A673 (cell line): Measurements from ENCODE around the gene DNAJC1. TPM values are rescaled to one million over a fixed set of nuclear protein-coding genes. Genes with fewer than 3 reads are reported as not detected.
"Not testable (repeated sequence)": the region's sequence is repeated elsewhere in the genome, so short reads cannot be mapped to it uniquely, and the experiment has no call there.

Experiments
- BruUV-seq: library from RNA; stranded (reverse); fragments of 400-500 nt; replicated peaks from 2 replicates; lab custom pipeline; 2021; lab: Mats Ljungman, UMichigan
- CTCF ChIA-PET: fragments of 300-600 bp; sonication (Branson Sonifier 250); formaldehyde crosslinking; loops from one replicate; lab custom pipeline; 2022; ENCODE audit warnings: antibody characterized with exemption; lab: Charles Lee
- POLR2A ChIA-PET: fragments of 300-600 bp; sonication (Branson Sonifier 250); formaldehyde crosslinking; loops from one replicate; lab custom pipeline; 2022; ENCODE audit warnings: antibody characterized with exemption; ENCODE audit not compliant: low non-redundant PET; lab: Charles Lee
- DNase-seq: peaks from one replicate; pipeline ENCODE4 v3.0.0-alpha.2; 2015; ENCODE audit warnings: low spot score
- H3K27ac ChIP-seq: fragments of 200-600 bp; sonication (generic); 2 replicates; pipeline ENCODE4 v1.5.1; 2016; ENCODE audit warnings: mixed run types, low read depth, mild to moderate bottlenecking, mixed read lengths, antibody characterized with exemption, low read length; ENCODE audit not compliant: poor library complexity, severe bottlenecking
- H3K27me3 ChIP-seq: fragments of 200-600 bp; sonication (generic); replicated peaks from 2 replicates; pipeline ENCODE4 v1.6.1; 2017; ENCODE audit warnings: mixed run types, low read depth, mild to moderate bottlenecking, mixed read lengths, antibody characterized with exemption, low read length; ENCODE audit not compliant: insufficient read depth, poor library complexity
- H3K36me3 ChIP-seq: fragments of 200-600 bp; sonication (generic); 2 replicates; pipeline ENCODE4 v1.6.1; 2016; ENCODE audit warnings: mixed run types, mild to moderate bottlenecking, mixed read lengths, antibody characterized with exemption, low read length; ENCODE audit not compliant: insufficient read depth, poor library complexity, severe bottlenecking
- H3K4me1 ChIP-seq: fragments of 200-600 bp; sonication (generic); 2 replicates; pipeline ENCODE4 v1.6.1; 2017; ENCODE audit warnings: mixed run types, mild to moderate bottlenecking, mixed read lengths, antibody characterized with exemption, low read length; ENCODE audit not compliant: insufficient read depth, poor library complexity, severe bottlenecking
- H3K4me3 ChIP-seq: fragments of 200-600 bp; sonication (generic); 2 replicates; pipeline ENCODE4 v1.5.1; 2016; ENCODE audit warnings: low read depth, mixed run types, mild to moderate bottlenecking, mixed read lengths, low read length; ENCODE audit not compliant: poor library complexity, severe bottlenecking
- H3K9me3 ChIP-seq: fragments of 200-600 bp; sonication (generic); 2 replicates; pipeline ENCODE4 v1.6.1; 2016; ENCODE audit warnings: mixed run types, low read depth, mild to moderate bottlenecking, mixed read lengths, antibody characterized with exemption, low read length; ENCODE audit not compliant: poor library complexity, severe bottlenecking
- EZH2 ChIP-seq: fragments of 200-600 bp; sonication (generic); IDR thresholded peaks from 2 replicates; pipeline ENCODE4 v1.6.1; 2017; ENCODE audit warnings: borderline replicate concordance, low read depth, mild to moderate bottlenecking, mixed read lengths, antibody characterized with exemption, low read length; ENCODE audit not compliant: poor library complexity, severe bottlenecking
- intact Hi-C: fragments of 100-400 bp; cut with micrococcal nuclease; formaldehyde crosslinking; loops from one replicate; pipeline ENCODE4 v1.10.0; 2022; ENCODE audit not compliant: unreplicated experiment
- total RNA-seq: library from RNA; stranded (reverse); gene quantifications from 2 replicates; pipeline ENCODE4 v1.2.3, GENCODE V29; 2021
- TF ChIP-seq, protein P1 (sequence below): fragments of 300-800, 200-600 bp; sonication (generic); conservative IDR thresholded peaks from 2 replicates; pipeline ENCODE4 v1.5.1; 2017; ENCODE audit warnings: low read depth, mild to moderate bottlenecking, antibody characterized with exemption, low read length, moderate library complexity, mixed read lengths

The DNAJC1 gene
- total RNA-seq, 1 experiment from 2014 or later = 21.2 TPM

GRCh38 chr10:21823617-21824016 lies 179.9 kb downstream of the DNAJC1 start:
- H3K9me3 ChIP-seq = peaks cover 20% of the 10 kb centered on the region
- intact Hi-C loops = no loop called here
- no peak overlapping the region for H3K4me3 ChIP-seq
- H3K27ac ChIP-seq = no peak overlapping the region
- H3K27me3 ChIP-seq = no peaks in the 10 kb centered on the region
- ChIA-PET CTCF (no interaction called here), POLR2A (no interaction called here)
- H3K36me3 ChIP-seq = no peaks in the 10 kb centered on the region
- H3K4me1 ChIP-seq = no peaks in the 10 kb centered on the region
- TF ChIP-seq, protein P1, sequence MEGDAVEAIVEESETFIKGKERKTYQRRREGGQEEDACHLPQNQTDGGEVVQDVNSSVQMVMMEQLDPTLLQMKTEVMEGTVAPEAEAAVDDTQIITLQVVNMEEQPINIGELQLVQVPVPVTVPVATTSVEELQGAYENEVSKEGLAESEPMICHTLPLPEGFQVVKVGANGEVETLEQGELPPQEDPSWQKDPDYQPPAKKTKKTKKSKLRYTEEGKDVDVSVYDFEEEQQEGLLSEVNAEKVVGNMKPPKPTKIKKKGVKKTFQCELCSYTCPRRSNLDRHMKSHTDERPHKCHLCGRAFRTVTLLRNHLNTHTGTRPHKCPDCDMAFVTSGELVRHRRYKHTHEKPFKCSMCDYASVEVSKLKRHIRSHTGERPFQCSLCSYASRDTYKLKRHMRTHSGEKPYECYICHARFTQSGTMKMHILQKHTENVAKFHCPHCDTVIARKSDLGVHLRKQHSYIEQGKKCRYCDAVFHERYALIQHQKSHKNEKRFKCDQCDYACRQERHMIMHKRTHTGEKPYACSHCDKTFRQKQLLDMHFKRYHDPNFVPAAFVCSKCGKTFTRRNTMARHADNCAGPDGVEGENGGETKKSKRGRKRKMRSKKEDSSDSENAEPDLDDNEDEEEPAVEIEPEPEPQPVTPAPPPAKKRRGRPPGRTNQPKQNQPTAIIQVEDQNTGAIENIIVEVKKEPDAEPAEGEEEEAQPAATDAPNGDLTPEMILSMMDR = no peak
- no peak for TF ChIP-seq EZH2
- DNase-seq = no peak
- no TSS peak for BruUV-seq

DNA sequence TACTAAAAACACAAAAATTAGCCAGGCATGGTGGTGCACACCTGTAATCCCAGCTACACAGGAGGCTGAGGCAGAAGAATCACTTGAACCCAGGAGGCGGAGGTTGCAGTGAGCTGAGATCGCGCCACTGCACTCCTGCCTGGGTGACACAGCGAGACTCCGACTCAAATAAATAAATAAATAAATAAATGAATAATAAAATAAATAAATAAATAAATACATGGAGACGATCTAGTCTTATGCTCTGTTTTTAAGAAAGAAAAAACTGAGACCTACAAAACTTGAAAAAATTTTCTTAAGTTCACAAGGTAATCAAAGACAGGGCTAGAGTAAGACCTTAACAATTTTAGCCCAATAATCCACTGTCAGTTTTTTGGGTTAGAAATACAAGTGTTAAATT lies 181.3 kb downstream of the DNAJC1 start:
- BruUV-seq, CTCF ChIA-PET, H3K4me1 ChIP-seq, H3K27me3 ChIP-seq, DNase-seq, POLR2A ChIA-PET, H3K36me3 ChIP-seq, intact Hi-C loops, H3K4me3 ChIP-seq, H3K27ac ChIP-seq: not testable (repeated sequence)
- peaks cover 12% of the 10 kb centered on the region for H3K9me3 ChIP-seq

- TF ChIP-seq, protein P1 = no peak
- TF ChIP-seq EZH2 = no peak
- no peaks in the 10 kb centered on the region for H3K4me1 ChIP-seq
- DNase-seq = no peak
- intact Hi-C loops = no loop called here
- POLR2A ChIA-PET = no interaction called here
- no peak overlapping the region for H3K27ac ChIP-seq
- CTCF ChIA-PET = no interaction called here
- H3K9me3 ChIP-seq = no peaks in the 10 kb centered on the region
- no peak overlapping the region for H3K4me3 ChIP-seq
- no peaks in the 10 kb centered on the region for H3K27me3 ChIP-seq
- no peaks in the 10 kb centered on the region for H3K36me3 ChIP-seq
- no TSS peak for BruUV-seq
Measured at GRCh38 chr10:21820952-21821351, 182.6 kb downstream of the DNAJC1 start.

GRCh38 chr10:21818416-21818815 lies 185.1 kb downstream of the DNAJC1 start:
- H3K27ac ChIP-seq, BruUV-seq, CTCF ChIA-PET, H3K27me3 ChIP-seq, H3K4me3 ChIP-seq, POLR2A ChIA-PET, H3K4me1 ChIP-seq, H3K36me3 ChIP-seq, intact Hi-C loops, DNase-seq, H3K9me3 ChIP-seq: not testable (repeated sequence)
